Measurements from ENCODE around the gene RDH13.
"Not testable (repeated sequence)": the region's sequence is repeated elsewhere in the genome, so short reads cannot be mapped to it uniquely, and the experiment has no call there.

RDH13 gene

DNA sequence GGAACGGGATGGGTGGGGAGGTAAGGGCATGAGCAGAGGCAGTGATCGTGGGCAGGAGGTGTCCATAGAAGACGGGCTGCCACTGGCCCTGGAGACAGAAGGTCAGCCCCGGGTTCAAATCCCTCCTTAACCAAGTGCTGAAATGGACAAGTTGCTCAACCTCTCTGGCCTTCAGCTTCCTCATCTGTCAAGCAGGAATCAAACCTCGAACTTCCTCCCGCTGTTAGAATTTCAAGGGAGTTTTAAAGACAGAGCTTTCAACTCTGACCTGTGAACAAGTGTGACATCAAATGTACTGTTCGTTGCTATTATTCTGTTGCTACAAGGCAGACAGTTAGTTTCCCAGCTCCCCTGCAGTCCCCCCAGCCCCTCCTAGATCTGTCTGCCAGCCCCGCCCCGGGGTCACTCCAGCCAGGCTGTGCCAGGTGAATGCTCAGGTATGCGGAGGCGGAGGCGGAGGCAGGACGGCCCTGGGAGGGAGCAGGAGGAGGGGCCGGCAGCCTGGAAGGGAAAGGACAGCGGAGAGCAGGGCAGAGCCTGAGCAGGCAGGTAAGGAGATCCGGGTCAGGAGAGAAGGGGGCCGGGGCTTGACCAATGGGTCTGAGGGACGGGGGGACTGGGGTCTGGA, 12.5 kb upstream of the RDH13 start, which contains the start of gene EPS8L1:
Gene EPS8L1 (plus strand): TSS at position 499 of the 628 bp plus-strand sequence. CDS start 576 bp downstream, outside the sequence.
- DNase-seq, result no peak

GRCh38 chr19:55071913-55072312, 9.0 kb upstream of the RDH13 start:
- DNase-seq, result no peak

- DNase-seq, result no peak
Observed at GRCh38 chr19:55071129-55071502, 8.2 kb upstream of the RDH13 start.

DNA sequence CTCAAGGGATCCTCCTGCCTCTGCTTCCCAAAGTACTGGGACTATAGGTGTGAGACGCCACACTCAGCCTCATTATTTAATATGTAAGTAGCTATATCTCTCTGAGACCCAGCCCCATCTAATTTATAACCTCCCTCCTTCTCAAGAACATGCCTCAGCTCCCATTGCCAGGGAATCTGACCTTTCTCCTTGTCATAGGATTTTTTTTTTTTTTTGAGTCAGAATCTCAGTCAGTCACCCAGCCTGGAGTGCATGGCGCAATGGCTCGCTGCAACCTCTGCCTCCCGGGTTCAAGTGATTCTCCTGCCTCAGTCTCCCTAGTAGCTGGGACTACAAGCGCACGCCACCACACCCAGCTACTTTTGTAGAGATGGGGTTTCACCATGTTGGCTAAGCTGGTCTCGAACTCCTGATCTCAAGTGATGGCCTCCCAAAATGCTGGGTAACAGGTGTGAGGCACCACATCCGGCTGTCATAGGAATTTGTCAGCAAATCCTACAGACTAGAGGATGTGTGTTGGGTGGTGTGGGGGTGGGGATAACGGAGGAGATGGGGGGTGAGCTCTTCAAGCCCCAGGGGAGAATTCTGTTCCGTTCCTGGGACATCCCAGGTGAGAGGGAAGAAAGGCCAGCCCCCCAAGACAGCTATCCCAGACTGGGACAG, 7.6 kb upstream of the RDH13 start:
- no peak for DNase-seq

GRCh38 chr19:55069865-55070197, 6.9 kb upstream of the RDH13 start:
- DNase-seq, result no peak

GRCh38 chr19:55068950-55069864, 6.3 kb upstream of the RDH13 start:
- DNase-seq, result peak; percentile 39

DNA sequence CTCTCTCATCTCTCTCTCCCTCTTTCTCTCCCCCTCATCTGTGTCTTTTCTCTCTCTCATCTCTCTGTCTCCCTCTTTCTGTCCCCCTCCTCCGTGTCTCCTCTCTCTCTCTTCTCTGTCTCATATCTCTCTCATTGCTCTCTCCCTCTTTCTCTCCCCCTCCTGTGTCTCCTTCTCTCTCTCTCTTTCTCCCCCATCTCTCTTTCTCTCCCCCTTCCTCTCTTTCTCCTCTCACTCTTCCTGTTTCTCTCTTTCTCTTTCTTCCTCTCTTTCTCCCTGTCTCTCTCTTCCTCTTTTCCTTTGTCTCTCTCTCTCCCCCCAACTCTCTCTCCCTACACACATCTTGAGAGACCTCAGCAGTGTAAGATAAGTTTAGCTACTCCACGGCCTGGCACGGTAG, 4.9 kb upstream of the RDH13 start:
- DNase-seq, result no peak

- no peak for DNase-seq
Observed at GRCh38 chr19:55066107-55066709, 3.3 kb upstream of the RDH13 start.

GRCh38 chr19:55065516-55065915, 2.6 kb upstream of the RDH13 start:
- DNase-seq, result not testable (repeated sequence)

GRCh38 chr19:55063492-55063843, 520 bp upstream of the RDH13 start:
- no peak for DNase-seq

GRCh38 chr19:55060287-55060686, 2.7 kb downstream of the RDH13 start:
- not testable (repeated sequence) for DNase-seq

DNA sequence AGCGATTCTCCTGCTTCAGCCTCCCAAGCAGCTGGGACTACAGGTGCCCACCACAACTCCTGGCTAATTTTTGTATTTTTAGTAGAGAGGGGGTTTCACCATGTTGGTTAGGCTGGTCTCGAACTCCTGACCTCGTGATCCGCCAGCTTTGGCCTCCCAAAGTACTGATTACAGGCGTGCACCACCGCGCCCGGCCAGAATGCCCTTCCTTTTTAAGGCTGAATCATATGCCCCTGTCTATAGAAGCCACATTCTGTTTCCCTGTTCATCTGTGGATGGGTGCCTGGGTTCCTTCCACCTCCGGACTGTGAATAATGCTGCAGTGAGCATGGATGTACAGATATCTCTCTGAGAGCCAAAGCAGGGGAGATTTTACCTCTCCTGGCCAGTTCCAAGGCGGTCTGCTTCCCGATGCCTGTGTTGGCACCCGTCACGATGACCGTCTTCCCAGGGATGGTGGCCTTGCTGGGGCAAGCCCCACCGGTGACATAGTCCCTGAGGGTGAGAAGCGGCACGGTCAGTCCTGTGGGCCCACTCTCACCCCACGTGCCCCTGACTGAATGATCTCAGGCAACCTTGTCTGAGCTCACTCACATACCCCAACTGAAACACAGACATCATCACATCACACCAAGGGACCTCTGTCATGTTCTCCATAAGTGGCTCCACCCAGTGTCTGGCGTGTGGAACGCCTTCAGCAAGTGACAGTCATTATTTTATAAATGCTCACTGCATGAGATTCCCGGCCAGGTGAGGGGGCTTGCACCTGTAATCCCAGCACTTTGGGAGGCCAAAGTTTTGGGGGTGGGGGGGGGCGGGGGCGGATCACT, 4.0 kb downstream of the RDH13 start:
- no peak for DNase-seq

GRCh38 chr19:55056827-55057226, 6.1 kb downstream of the RDH13 start:
- no peak for DNase-seq

- no peak for DNase-seq
Observed at GRCh38 chr19:55053735-55054134, 9.2 kb downstream of the RDH13 start.

DNA sequence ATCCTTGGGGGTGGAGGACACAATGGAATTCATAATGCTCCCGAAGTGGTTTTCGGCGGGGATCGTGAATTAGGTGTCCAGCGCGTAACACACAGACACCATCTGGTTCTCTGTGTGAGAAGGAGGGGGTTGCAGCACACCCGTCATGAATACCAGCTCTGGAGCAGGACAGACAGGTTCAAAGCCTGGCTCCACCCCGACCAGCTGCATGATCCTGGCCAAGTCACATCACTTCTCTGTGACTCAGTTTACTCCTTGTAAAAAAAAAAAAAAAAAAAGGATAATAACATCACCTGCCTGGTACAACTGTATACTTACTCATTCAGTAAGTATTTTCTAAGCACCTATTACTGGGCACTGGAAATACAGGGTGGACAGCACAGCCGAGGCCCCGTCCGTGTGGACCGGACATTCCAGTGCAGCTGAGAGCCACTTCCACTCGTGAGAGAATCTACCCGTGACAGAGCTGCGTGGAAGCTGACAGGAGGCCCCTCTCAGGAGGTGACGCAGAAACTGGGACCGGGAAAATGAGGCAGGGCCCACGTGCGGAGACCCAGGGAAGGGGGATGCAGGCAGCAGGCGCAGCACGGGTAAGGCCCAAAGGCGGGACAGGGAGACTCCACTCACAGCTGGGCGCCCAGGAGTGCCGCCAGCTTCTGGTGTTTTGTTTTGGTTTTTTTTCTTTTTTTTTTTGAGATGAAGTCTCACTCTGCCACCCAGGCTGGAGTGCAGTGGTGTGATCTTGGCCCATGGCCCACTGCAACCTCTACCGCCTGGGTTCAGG, 12.0 kb downstream of the RDH13 start:
- DNase-seq, result no peak

DNA sequence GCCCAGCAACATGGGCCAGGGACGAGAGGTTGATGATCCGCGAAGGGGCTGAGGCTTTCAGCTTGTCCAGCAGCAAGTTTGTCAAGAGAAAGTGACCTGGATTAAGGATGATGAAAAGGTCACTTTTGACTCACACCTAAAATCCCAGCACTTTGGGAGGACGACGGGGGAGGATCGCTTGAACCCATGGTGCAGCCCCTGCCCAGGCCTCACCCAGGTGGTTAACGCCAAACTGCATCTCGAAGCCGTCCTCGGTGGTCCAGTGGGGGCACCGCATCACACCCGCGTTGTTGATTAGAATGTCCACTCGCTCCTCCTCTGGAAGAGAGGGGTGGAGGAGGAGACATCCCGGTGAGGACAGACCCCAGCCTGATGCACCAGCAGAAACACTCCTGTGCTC, 14.5 kb downstream of the RDH13 start:
- no peak for DNase-seq

DNA sequence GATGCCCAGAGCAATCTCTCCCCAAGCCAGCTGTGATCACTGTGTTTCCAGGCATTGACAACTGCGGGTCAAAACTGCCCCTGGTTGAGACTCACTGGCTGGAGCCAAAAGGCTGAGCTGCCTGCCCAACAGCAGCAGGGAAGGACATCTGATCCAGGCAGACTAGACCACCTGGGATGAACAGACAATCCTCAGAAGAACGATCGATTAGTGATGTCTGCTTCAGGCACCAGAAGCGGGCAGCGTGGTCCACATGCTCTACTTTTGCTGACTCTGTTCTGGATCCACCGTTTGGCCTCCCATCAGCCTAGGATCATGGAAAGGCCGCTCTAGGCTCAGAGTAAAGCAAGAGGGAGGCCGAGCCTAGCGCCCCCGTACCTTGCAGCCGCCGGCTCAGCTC, 15.0 kb downstream of the RDH13 start:
- DNase-seq, result no peak

DNA sequence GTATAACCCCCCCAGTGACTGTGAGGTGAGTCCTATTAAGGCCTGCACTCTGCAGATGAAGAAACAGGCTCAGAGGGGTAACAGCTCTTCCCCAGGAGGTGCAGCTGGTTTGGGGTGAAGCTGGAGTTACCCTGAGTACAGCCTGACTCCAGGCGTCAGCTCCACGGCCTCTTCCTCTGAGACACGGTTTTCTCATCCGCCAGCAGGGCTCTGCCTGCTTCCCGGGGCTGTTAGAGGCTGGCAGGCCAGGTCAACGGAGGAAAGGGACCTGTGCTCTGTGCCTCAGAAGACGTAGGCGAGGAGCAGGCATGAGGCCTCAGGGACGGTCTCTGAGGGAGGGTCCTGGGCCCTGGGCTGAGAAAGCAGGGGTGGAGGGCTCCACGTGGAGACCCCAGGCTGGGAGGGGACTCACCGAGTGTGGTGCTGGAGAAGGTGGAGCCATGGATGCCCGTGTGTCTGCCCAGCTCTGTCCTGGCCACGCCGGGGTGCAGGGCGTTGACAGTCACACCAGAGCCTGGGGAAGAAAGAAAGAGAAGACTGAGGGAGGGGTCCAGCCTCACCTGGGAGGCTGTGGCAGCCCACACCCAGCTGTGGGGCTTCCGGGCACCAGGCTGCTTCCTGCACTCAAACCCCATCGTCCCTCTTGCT, 15.8 kb downstream of the RDH13 start:
- DNase-seq, result no peak

DNA sequence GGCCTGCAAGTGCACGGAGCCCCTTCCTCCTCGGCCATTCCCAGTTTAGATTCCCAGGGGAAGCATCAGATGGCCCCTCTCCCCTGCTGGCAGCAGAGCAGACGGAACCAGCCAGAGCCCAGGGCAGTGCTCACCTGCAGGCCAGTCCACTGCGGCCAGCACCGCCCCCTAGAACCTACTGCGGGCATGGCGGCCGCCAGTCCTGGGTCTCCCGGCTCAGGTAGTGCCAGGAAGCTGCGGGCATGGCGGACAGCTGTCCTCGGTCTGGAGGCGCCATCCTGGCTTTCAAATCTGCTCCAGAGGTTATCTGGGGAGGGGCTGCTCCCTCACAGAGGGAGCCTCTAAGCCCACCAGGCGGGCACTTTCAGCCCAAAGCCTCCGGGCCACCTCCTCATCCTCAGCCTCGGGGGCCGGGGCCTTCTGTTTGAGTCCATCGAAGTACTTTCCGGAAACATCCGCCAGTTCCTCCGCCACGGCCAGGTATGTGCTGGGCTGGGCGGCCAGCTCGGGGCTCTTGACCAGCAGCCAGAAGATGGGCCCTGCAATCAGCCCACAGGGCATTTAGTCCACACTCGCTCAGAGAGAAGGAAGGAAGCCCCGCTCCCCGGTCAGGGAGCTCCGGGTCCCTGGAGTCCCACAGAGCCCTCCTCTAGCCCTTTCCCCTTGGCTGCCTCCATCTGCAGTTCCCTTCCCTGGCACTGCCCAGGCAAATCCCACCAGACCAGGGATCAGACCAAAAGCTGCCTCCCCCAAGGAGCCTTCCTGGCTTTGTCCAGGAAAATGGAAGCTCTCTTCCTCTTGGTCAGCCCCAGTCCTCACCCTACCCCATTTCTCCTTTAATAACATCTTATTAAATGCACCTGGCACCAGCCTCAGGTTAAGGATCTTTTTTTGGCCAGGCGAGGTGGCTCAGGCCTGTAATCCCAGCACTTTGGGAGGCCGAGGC, 17.9 kb downstream of the RDH13 start:
- no peak for DNase-seq

DNA sequence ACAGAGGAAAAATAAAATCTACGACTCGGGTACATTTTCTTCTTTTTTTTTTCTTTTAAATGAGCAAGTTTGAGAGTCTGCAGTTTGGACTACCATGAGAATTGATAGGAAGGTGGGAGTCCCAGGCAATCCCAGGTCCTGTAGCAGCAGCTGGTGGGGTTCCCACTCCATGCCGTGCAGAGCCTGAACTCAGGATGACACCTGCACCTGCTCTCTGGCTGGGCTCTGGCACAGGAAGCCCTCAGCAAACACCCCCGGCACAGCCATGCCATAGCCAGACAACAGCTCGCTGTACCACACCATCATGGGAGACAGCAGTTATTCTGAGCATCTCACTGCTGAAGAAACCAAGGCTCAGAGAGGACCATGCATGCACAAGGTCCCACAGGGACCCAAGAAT, 18.7 kb downstream of the RDH13 start:
- no peak for DNase-seq
